Type B pancreatic cell (in vitro differentiated cells): ENCODE measurements around the gene AK8. TPM values are rescaled to one million over a fixed set of nuclear protein-coding genes. Genes with fewer than 3 reads are reported as not detected.

Experiments
- DNase-seq: peaks from one replicate; pipeline ENCODE4 v3.0.0; 2021; ENCODE audit warnings: mixed read lengths; ENCODE audit not compliant: unreplicated experiment; ENCODE audit errors: extremely low spot score
- H3K27ac Mint-ChIP-seq: 2 replicates; pipeline ENCODE4 v1.8.0; 2021; ENCODE audit warnings: mild to moderate bottlenecking, mixed read lengths
- H3K27me3 Mint-ChIP-seq: 2 replicates; pipeline ENCODE4 v1.8.0; 2021; ENCODE audit warnings: mixed read lengths
- H3K36me3 Mint-ChIP-seq: 2 replicates; pipeline ENCODE4 v1.8.0; 2021; ENCODE audit warnings: mixed read lengths
- H3K4me1 Mint-ChIP-seq: one replicate; pipeline ENCODE4 v1.8.0; 2021; ENCODE audit warnings: mixed read lengths; ENCODE audit not compliant: unreplicated experiment
- H3K4me3 Mint-ChIP-seq: 2 replicates; pipeline ENCODE4 v1.8.0; 2021; ENCODE audit warnings: mild to moderate bottlenecking, mixed read lengths
- H3K9me3 Mint-ChIP-seq: 2 replicates; pipeline ENCODE4 v1.8.0; 2021; ENCODE audit warnings: mixed read lengths
- CTCF ChIP-seq: fragments of 200-600 bp; sonication (generic); conservative IDR thresholded peaks from 2 replicates; pipeline ENCODE4 v1.5.0; 2021; ENCODE audit warnings: antibody characterized with exemption, mild to moderate bottlenecking
- total RNA-seq: library from RNA; stranded (reverse); gene quantifications from 2 replicates; pipeline ENCODE4 v1.2.1, GENCODE V29; 2021; ENCODE audit warnings: low replicate concordance

The AK8 gene
- total RNA-seq, 1 donor from 2014 or later = 5.5 TPM

DNA sequence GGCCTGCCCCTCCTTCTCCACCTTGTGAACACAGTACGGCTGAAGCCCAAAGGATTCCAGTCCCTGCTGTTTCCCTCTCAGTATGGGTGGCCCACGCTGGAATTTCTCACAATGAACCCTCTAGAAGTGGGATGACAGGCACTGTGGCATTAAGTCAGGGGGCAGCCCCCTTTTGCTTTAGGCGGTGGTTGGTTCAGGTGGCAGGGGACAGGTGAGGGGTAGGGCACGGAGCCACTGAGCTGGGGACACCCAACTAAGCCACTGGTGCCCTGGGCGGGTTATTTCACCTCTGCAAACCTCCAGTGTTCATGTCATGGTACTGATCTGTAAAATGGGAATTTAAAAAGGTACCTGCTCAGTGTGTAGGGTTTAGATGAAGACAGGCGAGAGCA, 8.2 kb upstream of the AK8 start:
- Mint-ChIP-seq H3K27ac (no peak overlapping the region), H3K36me3 (no peaks in the 10 kb centered on the region), H3K9me3 (no peaks in the 10 kb centered on the region), H3K4me3 (no peak overlapping the region), H3K4me1 (no peaks in the 10 kb centered on the region), H3K27me3 (no peaks in the 10 kb centered on the region)
- no peak for DNase-seq
- no peak for TF ChIP-seq CTCF

- Mint-ChIP-seq H3K9me3 (no peaks in the 10 kb centered on the region), H3K4me1 (no peaks in the 10 kb centered on the region), H3K27ac (no peak overlapping the region), H3K27me3 (no peaks in the 10 kb centered on the region), H3K36me3 (no peaks in the 10 kb centered on the region), H3K4me3 (no peak overlapping the region)
- TF ChIP-seq CTCF = no peak
- DNase-seq = no peak
Measured at GRCh38 chr9:132885720-132886333, 7.7 kb upstream of the AK8 start.

- Mint-ChIP-seq H3K27me3 (no peaks in the 10 kb centered on the region), H3K4me3 (no peak overlapping the region), H3K27ac (peak overlapping the region; percentile 37), H3K4me1 (peaks cover 10% of the 10 kb centered on the region), H3K9me3 (no peaks in the 10 kb centered on the region), H3K36me3 (no peaks in the 10 kb centered on the region)
- DNase-seq = no peak
- no peak for TF ChIP-seq CTCF
Measured at GRCh38 chr9:132883349-132884294, 5.5 kb upstream of the AK8 start.

DNA sequence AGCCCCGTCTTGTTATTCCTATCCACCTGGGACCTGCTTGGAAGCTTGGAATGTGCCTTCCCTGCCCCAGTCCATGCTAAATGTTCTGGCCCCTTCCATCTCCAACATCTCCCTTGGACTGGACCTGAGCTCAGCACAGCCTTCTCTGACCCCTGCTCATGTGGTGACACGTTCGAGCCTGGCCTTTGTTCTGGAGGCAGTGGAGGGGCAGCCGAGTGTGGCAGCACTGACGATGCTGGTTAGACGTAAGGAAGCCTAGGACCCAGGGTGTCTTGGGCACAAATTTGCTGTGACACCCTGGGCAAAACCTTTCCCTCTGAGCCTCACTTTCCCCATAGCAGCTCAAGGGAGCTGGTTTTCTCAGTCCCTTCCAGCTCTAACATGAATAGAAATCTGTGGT, 4.5 kb upstream of the AK8 start:
- peak overlapping the region; percentile 37 for H3K27ac Mint-ChIP-seq
- H3K27me3 Mint-ChIP-seq = no peaks in the 10 kb centered on the region
- H3K4me3 Mint-ChIP-seq = no peak overlapping the region
- no peaks in the 10 kb centered on the region for H3K9me3 Mint-ChIP-seq
- peaks cover 10% of the 10 kb centered on the region for H3K4me1 Mint-ChIP-seq
- H3K36me3 Mint-ChIP-seq = no peaks in the 10 kb centered on the region
- no peak for TF ChIP-seq CTCF
- no peak for DNase-seq

DNA sequence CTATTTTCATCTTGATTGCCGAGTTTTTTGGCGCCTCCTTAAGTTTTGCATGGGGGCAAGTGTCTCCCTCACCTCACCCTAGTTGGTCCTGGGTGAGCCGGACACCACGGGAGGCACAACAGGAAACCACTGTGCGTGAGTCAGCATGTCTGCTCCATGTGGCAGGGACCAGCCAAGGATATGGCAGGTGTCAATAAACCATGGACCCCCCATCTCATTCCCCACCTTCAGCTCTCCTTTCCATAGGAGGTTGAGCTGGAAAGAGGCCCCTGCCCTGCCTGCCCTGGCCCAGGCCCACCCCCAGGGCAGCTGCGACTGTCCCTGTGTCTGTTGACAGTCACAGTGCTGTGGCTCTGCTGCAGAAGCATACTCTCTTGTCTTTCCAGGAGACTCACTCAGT, 3.7 kb upstream of the AK8 start:
- Mint-ChIP-seq H3K27me3 (no peaks in the 10 kb centered on the region), H3K36me3 (no peaks in the 10 kb centered on the region), H3K9me3 (no peaks in the 10 kb centered on the region), H3K4me3 (no peak overlapping the region), H3K27ac (no peak overlapping the region), H3K4me1 (peaks cover 10% of the 10 kb centered on the region)
- no peak for DNase-seq
- no peak for TF ChIP-seq CTCF
